Adrenal gland (tissue), 5 donors: Measurements from ENCODE around the gene STEAP3.

Experiments
- POLR2A ChIP-seq, 2 donors: fragments of 450-650 bp; IDR thresholded peaks; one replicate each; pipeline ENCODE4 v1.6.1; 2017; ENCODE audit warnings: antibody characterized with exemption in 2 of 2, mild to moderate bottlenecking in 2 of 2, moderate library complexity in 1 of 2
- TF ChIP-seq, protein P1 (sequence below), 6 experiments: fragments of 450-650 bp in 4 of 6; fragments of 200-600 bp in 2 of 6; sonication (generic) in 1 of 6; IDR thresholded peaks; 1 replicate in 5 of 6; 2 replicates in 1 of 6; pipeline versions ENCODE4 v1.5.1 to v1.8.0; 2016 to 2021; ENCODE audit warnings: antibody characterized with exemption in 6 of 6, mild to moderate bottlenecking in 2 of 6, moderate library complexity in 1 of 6
- donor health status: DM: no; HTN: no; CAD: no.

GRCh38 chr2:119179991-119180390 lies 43.6 kb upstream of the STEAP3 start:
- TF ChIP-seq POLR2A (IDR thresholded peaks at IDR 0.05): no peak
- TF ChIP-seq, protein P1, sequence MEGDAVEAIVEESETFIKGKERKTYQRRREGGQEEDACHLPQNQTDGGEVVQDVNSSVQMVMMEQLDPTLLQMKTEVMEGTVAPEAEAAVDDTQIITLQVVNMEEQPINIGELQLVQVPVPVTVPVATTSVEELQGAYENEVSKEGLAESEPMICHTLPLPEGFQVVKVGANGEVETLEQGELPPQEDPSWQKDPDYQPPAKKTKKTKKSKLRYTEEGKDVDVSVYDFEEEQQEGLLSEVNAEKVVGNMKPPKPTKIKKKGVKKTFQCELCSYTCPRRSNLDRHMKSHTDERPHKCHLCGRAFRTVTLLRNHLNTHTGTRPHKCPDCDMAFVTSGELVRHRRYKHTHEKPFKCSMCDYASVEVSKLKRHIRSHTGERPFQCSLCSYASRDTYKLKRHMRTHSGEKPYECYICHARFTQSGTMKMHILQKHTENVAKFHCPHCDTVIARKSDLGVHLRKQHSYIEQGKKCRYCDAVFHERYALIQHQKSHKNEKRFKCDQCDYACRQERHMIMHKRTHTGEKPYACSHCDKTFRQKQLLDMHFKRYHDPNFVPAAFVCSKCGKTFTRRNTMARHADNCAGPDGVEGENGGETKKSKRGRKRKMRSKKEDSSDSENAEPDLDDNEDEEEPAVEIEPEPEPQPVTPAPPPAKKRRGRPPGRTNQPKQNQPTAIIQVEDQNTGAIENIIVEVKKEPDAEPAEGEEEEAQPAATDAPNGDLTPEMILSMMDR (IDR thresholded peaks at IDR 0.05): no peak
